Embryonic facial prominence (tissue), 1 donor: ENCODE data around the gene PLXNA4.
"Not testable (repeated sequence)": the region's sequence is repeated elsewhere in the genome, so short reads cannot be mapped to it uniquely, and the experiment has no call there.

Source experiments
- DNase-seq: peaks from one replicate; pipeline ENCODE4 v3.0.0-alpha.2; 2016; ENCODE audit errors: extremely low spot score

Gene PLXNA4

DNA sequence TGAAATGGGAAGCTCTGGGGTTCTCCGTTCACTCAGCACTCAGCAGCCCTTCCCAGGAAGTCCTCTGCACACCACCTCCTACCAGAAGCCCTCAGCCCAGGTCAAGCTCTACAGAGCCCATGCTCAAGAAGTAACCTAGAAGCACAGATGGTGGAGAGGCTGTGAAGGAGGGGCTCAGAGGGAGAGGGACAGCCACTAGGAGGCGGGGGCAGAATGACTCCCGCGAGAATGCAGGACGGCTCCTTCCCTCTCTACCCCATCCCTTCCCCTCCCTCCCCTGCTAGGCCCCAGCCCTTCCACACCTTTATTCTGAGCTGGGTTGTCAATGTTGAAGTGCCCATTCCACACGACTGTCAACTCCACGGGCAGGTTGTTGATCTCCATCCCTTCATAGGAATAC is 373.2 kb downstream of the PLXNA4 start:
- no peak for DNase-seq

DNA sequence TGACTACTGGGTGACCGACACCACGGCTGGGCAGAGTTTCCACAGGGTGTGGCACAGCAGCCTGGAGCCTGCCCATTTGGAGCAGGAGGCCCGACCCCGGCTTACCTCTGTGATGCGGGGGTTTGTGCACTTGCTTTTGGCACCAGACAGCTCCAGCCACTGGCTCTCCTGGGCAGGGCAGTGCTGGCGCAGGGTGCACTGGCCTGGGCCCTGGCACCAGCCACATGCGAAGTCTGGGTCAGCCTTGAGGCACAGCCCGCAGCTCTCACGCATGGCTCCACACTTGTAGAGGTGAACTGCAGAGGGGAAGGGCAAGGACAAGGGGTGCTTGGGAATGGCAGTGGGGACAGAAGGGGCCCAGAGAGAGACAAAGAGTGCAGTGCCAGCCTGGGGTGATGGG is 373.7 kb downstream of the PLXNA4 start:
- DNase-seq, result no peak

DNA sequence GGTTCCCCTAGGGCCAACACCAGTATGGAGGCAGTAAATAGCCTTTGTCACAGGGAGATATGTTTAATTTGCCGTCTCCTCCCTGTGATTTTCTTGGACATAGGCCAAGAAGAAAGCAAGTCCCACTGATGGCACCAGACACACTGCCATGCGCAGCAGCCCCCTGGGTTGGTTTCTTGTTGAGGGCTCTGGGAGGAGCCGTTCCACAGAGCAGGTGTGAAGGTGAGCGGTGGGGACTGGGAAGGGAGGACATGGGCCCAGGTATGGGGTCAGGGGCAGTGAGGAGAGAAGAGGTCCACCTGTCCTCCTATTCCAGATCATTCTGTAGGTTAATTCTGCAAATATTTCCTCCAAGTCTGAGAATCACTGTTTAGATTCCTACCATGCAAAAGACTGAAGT is 376.1 kb downstream of the PLXNA4 start:
- no peak for DNase-seq

DNA sequence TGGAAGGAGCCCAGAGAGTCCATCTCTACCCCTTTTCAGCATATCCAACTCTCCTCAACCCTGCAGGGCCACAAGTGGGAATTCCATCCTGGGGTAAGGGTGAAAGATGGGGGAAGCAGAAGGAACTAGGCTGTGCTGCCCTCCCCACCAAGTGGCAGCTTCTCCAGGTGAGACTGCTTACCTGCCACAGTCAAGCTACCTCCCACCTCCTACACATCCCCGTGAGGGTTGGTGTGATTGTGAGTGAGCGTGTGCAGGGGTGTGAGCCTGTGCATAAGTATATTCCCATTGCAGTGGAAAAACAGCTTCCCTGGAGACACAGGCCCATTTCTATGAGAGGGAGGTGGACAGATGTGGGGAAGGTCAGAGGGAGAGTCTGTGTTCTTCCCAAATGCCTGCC is 376.6 kb downstream of the PLXNA4 start:
- DNase-seq, result no peak

DNA sequence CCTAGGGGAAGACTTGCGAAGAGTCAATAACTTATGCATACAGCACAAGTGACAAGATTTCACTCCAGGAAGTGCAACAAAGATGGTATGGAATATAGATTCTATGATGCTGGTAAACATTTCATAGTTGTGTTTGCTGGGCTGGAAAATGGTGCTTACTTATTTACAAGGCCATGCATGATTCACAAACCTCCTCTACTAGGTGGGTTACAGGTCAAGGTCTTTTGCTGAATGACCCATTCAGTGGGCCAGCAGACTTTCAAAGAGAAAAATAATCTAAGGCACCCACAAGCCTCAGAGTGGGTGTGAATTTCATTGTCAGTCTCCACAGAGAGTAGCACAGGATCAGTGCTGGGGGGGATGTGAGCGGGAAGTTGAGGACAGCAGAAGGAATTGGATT is 378.5 kb downstream of the PLXNA4 start:
- no peak for DNase-seq

DNA sequence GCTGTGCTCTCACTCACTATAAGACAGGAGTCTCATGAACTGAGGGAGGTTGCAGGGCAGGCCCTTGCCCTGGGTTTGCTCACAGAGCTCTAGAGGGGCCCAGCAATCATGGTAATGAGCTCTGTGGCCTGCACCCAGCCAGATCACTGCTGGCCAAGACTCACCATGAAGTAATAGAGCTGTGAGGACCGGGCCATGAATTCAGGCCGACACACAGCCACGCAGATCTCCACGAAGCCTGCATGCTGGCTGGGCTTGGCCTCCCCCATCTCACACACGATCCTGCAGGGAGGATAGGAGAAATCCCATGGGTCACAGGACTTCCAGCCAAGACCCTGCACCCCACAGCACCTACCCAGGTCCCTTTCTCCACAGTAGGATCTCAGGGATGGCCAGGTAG is 382.4 kb downstream of the PLXNA4 start:
- no peak for DNase-seq

DNA sequence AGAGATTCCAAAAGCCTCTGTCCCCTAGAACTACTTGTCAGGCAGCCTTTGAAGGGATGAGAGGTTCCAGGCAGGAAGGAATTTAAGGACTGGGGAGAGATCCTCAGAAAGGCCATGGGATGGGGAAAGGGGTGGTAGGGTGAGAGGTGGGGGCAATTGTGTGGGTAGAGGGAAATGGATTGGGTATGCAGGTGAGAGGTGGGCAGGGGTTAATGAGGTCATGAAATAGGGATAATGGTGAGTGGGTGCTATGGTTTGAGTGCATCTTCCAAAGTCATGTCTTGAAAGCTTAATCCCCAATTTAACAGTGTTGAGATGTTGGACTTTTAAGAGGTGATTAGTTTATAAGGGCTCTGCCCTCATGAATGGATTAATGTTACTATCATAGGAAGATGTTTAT is 383.5 kb downstream of the PLXNA4 start:
- no peak for DNase-seq

DNA sequence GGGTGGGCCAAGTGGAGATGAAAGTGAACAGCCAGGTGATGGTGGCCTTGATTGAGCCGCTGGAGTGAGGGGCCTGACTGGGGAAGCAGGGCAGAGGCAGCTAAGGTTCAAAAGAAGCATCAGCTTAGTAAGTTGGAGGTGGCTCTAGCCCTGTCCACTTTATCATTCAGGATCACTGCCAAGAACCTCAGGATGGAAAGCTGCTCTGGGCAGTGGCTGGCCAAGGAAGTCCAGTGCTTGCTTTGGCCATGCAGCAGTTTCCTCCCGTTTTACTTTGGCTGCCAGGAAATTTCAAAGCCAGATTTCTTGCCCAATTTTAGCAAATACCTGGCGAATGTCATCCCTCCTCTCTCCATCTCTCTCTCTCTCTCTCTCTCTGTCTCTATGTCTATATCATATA is 384.9 kb downstream of the PLXNA4 start:
- no peak for DNase-seq

DNA sequence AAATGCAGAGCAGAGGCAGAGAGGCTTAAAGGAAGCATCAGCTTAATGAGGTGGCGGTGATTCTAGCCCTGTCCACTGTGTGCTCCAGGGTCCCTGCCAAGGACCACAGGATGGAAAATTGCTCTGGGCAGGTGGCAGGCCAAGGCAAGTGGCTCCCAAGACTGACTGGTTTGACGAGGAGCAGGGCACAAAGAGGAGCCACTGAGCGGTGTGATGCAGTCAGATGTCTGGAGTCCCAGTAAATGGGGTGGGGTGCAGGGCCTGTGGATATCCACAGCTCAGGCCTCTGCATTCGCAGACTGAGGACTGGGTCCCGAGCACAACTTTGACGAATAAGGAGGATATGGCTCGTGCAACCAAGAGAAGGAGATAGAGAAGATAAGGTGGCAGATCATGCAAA is 385.6 kb downstream of the PLXNA4 start:
- no peak for DNase-seq

DNA sequence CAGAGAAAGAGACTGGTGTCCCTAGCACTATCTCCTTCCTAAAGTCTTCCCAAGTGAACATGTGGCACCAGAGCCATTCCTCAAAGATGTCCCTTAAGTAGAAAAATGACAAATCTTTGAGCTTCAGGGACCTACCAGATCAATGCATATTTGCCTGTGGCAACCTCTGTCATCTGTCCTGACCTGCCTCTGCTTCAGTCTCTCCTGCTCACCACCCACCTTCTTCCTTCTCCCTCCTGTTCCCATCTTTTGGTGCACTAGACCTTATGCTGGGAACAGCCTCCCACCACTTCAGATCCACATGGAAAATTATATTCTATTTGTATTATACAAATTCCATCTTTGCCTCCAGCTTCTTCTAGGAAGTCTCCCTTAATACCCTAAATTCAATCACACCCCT is 386.4 kb downstream of the PLXNA4 start:
- no peak for DNase-seq

DNA sequence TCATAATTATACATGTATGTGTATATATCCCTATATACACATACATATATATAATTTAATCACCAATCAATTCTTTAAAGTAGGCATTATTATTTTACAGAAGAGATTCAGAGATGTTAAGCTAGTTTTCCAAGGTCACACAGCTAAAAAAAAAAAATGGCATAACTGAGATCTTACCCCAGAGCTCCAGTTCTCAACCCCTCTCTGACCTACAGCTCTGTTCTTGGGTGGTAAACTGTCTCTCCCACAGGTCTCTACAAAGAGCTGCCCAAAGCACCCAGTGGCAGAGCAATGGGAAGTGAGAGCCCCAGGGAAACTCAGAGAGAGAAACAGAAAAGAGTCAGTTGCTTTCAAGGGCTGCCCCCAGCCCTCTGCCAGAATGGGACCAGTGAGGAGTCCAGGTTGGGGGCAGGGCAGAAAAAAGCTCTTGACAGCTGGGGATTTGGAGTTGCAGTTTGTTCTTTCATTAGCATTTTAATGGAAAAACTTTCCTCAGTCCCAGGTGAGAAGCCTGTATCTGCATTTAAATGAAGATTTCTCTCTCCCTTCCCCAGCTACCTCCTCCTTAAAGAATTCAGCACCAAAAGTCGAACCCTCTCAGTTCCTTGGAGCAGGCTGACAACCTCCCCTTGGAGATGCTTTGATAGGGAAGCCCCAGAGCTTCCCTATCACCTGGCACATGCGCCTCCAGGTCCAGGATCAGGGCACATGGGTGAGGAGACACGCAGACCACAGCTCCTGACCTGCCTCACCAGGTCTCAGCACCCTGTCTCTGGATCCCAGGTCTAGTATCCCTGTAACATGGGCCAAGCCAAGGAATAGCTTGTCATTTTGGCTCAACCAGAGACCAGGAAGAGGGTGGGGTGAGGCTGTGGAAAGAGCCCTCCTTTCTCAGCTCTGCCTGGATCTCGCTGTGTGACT is 388.1 kb downstream of the PLXNA4 start:
- no peak for DNase-seq

DNA sequence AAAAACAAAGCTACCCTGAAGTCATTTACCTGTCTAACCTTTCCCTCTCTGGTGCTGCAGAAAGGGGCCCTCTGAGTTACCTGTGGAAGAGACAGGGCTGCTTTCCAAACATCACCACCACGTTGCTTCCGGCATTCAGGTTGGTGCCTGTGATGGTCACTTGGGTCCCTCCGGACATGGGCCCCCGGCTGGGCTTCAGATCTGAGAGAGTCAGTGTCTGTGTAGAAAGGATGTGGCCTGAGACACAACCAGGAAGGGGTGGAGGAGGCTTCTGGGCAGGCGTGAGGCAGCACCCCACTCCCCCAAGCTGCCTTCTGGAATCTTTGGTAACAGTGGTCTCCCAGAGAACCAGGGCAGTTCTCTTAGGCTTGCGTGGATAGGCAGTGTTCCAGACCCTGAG is 388.9 kb downstream of the PLXNA4 start:
- no peak for DNase-seq

DNA sequence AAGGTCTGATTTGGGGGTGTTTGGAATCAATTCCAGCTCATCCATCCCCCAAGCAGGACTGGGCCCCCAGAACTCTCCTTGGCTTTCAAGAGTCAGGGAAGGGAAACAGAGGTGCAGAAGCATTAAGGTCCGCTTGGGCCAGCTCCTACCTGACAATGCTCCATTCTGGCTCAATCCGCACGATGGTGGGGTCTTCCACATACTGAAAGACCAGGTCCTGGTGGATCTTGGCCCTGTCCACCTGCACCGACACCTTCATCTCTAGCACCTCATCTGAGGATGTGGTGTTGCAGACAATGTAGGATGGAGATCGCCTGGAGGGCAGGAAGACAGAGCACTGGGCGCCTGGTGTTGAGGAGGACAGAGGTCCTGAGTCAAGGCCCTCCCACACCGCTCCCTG is 391.1 kb downstream of the PLXNA4 start:
- DNase-seq, result no peak

DNA sequence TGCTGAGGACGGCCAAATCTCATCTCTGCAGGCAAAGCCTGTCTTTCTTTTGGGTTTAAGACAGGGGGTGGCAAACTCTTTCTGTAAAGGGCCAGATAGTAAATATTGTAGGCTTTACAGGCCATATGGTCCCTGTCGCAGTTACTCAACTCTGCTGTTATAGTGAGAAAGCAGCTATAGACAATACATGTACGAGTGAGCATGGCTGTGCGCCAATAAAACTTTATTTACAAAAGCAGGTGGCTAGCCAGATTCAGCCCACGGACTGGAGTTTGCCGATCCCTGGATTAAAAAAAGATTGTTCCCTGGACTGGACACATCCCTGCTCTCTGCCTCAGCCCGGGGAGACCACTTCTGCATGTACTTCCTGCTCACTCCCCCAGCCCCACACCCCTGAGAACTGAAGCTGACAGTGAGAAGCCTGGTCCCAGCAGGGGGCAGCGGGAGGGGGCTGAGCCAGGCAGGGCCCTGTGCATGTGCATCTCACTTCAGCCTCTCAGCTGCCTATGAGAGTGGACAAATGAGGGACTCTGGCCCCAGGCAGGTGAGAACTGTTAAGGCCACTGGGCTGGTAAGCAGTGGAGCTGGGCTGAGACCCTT is 392.4 kb downstream of the PLXNA4 start:
- DNase-seq, result no peak

DNA sequence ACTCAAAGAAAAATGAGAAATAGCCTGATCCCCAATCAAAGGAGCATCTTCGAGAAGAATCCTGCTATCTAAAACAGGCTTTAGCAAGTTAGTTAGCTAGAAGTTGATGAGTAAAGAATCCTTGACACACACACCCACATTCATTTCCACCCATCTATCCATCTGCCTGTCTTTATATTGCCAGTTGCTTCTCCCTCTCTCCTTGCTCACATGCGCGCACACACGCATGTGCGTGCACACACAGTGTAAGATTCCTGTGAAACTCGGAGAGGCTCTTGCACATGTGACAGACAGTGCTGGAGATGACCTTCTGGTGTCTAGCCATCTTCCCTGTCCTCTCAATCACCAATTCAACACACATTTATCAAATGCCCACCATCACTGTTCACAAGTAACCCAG is 393.3 kb downstream of the PLXNA4 start:
- no peak for DNase-seq

DNA sequence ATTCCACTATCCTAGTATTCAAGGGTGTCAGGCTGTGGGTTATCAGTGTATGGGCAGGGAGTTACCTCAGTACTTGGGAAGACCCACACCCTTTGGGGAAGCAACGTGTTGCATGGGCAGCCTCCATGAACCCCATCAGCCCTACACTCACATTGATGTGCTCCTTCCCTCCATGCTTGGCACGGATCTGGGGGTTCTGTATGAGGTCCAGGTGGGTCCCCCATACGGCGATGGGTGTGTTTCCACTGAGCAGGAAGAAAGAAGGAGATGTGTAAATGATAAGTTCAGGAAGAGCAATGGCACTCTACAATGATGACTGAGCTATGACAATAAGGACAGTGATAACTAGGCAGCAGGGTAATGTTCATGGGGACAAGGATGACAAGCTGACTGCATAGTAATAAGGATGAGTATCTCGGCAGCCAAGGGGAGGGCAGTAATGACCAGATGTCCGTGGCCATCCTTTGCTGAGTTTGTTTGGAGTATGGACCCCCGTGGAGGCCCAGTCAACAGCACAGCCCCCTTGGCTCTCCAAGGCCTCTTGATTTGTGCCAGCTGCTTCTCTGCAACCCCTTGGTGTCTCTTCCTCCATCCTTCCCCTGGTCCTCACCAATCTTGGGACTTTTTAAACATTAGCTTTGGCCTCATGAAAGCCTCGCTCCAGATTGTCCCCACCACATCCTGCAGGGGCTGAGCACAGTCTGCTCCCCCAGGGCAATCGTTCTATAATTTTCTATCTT is 394.2 kb downstream of the PLXNA4 start:
- DNase-seq, result no peak

DNA sequence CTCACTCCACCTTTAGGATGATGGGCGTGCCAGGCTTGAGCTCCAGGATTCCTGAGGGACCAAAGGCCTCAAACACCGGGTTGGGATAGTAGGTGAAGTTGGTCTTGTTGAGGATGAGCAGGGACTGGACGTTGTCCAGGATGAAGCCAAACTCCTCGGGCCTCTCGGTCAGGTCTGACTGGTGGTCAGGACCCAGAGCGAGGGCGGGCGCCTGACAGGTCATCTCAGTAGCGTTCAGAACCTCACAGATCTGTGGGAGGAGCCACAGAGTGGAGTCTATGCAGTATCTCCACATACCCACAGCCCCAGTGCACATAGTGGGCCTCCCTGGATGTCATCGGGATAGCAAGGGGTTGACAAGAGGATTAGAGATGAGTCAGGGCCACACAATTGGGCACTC is 394.9 kb downstream of the PLXNA4 start:
- no peak for DNase-seq

DNA sequence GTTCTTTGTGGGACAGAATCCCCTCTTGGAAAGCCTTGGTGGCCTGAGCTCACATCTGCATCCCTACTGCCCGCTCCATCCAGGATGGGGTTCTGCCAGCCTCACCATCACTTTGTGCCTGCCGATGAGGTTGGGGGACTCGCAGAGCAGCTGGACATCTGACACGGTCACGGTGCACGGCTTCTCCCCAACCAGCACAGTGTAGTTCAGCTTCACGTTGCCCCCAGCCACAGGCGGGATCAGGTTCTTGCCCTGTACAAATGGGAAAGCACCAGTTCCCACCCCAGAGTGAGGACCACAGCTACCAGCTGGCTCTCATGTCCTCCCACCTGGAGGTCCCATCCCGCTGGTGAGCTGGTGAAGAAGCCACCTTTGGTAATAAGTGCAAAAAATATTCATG is 395.8 kb downstream of the PLXNA4 start:
- DNase-seq, result no peak

DNA sequence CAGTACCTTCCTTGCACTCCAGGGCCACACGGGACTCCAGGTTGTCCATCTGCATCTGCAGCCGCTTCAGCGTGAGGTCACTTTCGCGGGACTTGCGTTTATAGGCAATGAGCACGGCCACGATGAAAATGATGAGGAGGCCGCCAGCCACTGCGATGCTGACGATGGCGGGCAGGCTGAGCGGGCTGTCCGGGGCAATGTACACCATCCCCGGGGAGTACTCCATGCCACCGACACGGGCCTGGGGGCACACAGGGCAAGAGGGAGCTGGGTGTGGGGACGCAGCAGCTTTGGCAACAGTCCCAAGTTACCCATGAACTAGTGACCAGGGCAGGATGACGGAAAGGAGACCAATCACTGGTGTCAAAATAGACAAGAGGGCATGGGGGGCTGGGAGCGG is 396.6 kb downstream of the PLXNA4 start:
- DNase-seq, result no peak

DNA sequence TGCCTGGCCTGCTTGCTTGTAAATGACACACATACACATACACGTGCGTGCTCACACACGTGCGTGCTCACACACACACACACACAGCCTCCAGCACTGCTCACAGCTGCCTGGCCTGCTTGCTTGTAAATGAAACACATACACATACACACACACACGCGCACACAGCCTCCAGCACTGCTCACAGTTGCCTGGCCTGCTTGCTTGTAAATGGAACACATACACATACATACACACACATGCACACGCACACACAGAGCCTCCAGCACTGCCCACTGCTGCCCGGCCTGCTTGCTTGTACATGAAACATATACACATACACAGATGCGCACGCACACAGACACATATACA is 397.2 kb downstream of the PLXNA4 start:
- DNase-seq, result no peak

DNA sequence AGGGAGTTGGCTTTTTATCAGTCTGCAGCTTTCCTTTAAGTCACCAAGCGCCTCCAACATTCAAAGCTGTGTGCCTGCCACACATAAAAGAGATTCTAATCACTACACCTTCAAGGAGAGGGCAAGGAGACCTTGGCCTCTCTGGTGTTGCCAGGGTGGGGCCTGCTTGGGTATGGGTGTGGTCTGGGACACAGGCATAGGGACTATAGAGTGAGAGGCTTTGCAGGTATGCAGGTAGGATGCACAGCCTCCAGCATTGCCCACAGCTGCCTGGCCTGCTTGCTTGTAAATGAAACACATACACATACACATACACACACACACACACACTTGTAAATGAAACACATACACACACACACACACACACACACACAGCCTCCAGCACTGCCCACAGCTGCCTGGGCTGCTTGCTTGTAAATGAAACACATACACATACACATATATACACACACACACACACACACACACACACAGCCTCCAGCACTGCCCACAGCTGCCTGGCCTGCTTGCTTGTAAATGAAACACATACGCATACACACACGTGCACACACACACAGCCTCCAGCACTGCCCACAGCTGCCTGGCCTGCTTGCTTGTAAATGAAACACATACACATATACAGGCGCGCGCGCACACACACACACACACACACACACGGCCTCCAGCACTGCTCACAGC is 397.7 kb downstream of the PLXNA4 start:
- not testable (repeated sequence) for DNase-seq

DNA sequence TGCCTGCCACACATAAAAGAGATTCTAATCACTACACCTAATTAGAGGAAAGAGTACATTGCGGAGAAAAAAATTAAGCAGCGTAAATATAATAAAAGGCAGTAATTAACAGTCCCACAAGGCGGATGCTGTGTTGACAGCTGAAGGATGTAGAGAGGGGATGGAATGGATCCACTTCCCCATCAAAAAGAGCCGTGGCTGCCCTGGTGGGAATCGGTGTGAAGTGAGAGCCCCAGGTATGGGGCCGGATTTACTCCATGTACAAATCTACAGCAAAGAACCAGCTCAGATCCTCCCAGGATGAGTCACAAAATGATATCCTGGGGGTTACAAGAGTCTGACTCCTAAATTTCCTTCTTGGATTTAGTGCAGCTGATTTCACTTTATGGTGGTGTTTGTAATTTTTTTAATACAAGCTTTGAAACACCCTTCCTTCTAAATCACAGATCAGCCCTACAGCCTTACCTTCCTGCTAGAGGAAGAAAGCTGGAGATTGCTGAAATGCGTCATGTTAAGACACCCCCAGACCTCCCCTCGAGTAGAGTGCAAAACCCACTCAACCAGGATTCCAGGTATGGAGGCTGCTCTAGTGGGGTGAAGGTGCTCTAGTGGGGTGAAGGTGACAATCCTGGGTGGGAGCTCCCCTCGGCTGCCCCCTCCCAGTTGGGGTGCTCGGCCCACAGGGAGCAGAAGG is 398.4 kb downstream of the PLXNA4 start:
- no peak for DNase-seq
